Epithelial cell of proximal tubule (primary cell): ENCODE measurements around the gene ZBTB40. TPM values are rescaled to one million over a fixed set of nuclear protein-coding genes. Genes with fewer than 3 reads are reported as not detected.

Source experiments
- DNase-seq: peaks from one replicate; pipeline ENCODE4 v3.0.0-alpha.2; 2011; ENCODE audit warnings: low read depth
- H3K4me3 ChIP-seq: 2 replicates; pipeline ENCODE4 v1.5.1; 2011; ENCODE audit warnings: low read depth, mild to moderate bottlenecking, low read length
- total RNA-seq: library from RNA; depleted of rRNA; stranded (reverse); fragments of >200 nt; gene quantifications from 2 replicates; pipeline ENCODE4 v1.2.3, GENCODE V29; 2015
- TF ChIP-seq, protein P1 (sequence below): conservative IDR thresholded peaks from 2 replicates; pipeline ENCODE4 v1.5.1; 2012; ENCODE audit warnings: low read depth, mild to moderate bottlenecking, low read length

The ZBTB40 gene
- total RNA-seq, 1 donor from 2014 or later, result 6.9 TPM

DNA sequence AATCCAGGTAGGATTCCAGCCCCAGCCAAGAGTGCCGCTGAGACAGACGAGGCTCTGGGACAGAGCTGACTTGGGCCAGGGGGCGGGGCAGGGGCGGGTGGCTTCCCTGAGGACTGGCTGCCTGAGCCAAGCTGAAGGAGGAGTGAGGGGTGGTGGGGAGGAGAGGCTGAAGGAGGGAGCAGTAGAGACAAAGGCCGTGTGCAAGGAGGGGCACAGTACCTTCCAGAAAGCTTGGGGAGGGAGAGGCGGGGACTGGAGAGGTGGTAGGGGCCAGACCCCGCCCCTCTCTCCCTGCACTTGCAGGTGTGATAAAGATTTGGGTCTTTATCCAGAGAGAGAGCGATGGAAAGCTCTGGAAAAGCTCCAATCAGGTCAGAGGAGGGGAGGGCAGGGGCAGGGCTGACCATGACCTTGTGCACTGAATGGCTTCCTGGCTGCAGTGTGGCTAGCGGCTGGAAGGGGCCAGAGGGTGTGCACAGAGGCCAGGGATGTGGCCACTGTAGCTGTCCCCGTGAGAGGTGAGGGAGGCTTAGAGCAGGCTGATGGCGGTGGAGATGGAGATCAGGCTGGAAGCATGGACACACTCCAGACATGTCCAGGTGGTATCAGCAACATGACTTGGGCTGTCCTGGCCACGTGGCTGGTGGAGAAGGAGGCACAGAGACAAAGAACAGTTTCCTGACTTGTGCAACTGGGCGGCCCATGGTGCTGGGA lies 104.9 kb downstream of the ZBTB40 start:
- TF ChIP-seq, protein P1, sequence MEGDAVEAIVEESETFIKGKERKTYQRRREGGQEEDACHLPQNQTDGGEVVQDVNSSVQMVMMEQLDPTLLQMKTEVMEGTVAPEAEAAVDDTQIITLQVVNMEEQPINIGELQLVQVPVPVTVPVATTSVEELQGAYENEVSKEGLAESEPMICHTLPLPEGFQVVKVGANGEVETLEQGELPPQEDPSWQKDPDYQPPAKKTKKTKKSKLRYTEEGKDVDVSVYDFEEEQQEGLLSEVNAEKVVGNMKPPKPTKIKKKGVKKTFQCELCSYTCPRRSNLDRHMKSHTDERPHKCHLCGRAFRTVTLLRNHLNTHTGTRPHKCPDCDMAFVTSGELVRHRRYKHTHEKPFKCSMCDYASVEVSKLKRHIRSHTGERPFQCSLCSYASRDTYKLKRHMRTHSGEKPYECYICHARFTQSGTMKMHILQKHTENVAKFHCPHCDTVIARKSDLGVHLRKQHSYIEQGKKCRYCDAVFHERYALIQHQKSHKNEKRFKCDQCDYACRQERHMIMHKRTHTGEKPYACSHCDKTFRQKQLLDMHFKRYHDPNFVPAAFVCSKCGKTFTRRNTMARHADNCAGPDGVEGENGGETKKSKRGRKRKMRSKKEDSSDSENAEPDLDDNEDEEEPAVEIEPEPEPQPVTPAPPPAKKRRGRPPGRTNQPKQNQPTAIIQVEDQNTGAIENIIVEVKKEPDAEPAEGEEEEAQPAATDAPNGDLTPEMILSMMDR, result no peak
- DNase-seq, result no peak

DNA sequence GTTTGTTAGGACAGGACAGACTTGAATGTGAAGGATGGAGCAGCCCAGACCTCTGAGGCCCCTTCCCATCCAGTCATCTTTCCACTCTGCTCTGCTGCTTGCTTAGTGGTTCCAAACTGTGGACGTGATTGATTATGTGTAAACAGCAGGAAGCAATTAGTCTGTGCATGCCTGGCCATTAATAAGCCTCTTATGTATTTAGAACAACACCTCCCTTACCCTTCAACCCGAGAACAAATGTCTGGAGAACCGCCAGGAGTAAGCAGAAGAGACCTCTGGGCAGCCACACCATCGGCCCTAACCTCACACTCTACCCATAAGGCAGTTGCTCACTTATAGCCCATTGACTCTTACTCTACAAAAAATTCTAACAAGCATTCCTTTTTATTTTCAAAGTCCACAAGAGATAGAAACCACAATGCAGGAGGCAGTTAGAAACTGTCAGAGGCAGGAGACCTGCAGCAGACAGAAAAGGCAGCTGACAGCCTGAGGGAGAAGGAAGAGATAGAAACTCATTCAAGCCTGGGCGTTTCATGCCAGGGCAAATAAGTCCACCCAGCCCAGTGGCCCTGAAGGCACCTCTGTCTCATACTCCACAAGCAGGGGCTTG lies 105.8 kb downstream of the ZBTB40 start:
- H3K4me3 ChIP-seq, result no peak overlapping the region
- no peak for DNase-seq
- TF ChIP-seq, protein P1, result no peak

More for the DNA sequence above, 104.9 kb downstream of the ZBTB40 start:
- H3K4me3 ChIP-seq, result no peak overlapping the region

DNA sequence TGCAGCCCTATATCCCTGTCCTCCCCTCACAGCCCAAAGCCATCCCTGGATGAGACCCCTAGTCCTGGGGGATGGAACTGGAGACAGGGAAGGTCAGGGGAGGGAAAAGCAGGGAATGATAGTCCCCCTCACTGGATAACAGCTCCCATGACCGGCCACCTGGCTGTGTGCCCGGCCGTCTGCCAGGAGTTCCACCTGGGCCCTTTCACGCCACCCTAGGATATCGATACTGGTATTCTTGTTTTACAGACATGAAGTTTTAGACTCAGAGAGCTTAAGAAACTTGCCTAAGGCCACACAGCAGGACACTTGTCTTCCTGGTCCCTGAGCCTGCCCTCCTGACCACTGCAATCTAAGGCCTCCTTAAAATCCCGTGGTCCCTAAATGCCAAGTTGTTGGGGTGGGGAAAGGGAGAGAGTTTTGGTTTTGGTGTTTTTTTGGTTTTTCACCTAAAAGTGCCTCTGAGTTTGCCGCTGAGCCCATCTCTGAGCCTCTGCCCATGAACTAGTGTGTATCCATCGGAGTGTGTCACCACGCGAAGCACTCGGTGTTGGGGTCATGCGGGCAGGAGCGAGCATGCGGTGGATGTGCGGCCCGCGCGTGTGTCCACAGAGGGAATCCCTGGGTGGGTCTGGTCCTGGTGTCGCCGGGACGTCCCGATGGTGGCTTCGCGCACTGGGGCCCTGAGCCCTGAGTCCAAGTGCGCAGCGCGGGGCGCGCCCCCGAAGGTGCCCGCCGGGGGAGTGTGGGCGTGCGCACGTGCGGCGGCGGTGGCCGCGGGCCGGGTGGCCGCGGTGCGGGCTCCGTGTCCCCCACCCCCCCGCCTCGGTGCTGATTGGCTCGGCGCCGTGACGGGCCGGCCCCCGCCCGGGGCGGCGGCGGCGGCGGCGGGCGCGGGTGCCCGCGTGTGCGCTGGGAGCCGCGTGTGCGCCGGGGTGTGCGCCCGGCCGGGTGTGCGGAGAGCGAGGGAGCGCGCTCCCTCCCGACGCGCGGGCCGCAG lies 111.2 kb downstream of the ZBTB40 start, which contains the start of gene EPHA8:
TSS of gene EPHA8 (plus strand) at position 906 of the 1,000 bp plus-strand sequence. CDS start 147 bp downstream, outside the sequence.
- TF ChIP-seq, protein P1, result no peak
- H3K4me3 ChIP-seq, result no peak within 1 kb of the TSS

DNA sequence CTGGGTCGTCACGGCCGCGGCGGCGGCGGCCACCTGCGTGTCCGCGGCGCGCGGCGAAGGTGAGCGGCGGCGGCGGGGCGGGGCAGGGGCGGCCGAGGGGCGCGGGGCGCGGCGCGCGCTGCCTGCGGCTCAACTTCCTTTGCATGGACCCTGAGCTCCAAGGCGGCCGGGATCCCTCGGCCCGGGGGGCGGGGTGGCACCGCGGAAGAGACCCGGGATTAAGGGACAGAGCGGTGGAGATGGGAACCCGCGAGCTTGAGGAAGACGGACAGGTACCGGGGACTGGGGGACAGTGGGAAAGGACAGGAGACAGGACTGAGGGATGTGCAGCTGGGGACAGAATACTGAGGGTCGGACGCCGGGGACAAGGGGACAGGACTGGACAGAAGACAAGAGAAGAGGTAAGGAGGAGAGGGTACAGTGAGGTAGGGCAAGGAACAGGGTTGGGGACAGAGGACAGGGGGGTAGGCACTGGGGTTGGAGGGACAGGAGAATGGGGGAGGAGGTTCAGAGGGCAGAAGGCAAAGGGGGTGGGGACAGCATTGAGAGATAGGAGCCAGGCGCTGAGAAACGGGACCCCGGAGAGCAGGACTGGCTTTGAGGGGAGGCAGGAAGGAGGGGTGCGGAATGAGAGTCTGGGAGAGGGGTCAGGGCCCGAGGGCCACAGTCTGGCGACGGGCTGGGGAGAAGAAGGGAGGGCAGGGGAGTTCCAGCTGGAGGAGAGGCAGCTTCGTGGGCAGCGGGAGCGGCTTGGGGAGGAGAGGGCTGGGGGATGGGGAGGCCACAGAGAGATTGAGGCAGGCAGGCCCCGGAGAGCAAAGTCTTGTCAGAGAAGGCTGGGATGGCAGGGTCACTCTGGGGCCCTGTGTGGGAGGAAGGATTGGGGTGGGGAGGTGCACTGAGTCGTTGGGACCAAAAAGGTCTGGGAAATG lies 112.3 kb downstream of the ZBTB40 start:
- no peak overlapping the region for H3K4me3 ChIP-seq
- DNase-seq, result no peak
- TF ChIP-seq, protein P1, result no peak

More for the DNA sequence above, 111.2 kb downstream of the ZBTB40 start, which contains the start of gene EPHA8:
- no peak for DNase-seq

DNA sequence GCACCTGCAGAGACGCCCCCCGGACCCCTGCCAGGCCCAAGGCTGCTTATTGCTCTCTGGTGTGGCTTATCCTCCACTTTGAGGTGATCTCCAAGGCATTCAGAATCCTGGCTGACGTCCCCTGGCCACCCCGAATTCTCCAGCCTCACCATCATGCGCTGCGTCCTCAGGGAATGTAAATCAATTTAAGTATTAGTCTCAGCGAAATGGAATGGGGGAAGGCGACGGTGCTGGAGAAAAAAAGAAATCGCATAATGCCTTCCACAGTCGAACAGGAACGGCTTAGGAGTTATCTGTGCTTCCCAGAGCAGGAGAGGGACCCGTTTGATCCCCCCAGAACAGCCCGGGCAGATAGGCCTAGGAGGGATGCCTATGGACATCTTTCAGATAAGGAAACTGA lies 114.5 kb downstream of the ZBTB40 start:
- no peak overlapping the region for H3K4me3 ChIP-seq
- TF ChIP-seq, protein P1, result no peak
- no peak for DNase-seq

DNA sequence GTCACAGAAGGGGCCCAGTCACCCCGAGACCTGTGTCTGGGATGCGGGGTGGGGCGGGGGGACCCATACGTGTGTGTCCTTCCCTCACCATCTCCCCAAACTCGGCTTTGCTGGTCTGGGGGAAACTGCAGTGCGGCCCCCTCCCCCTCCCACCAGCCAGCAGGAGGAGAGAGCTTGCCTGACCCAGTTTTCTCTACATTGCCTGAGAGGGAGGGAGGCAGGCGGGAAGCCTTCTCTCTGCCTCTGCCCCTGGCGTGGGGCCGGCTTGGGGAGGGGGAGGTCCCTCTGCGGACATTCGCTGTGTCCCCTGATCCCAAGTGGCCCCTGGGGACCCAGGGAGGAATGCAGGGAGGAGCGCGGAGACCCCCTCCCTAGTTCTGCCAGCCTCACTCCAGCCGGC lies 115.5 kb downstream of the ZBTB40 start:
- TF ChIP-seq, protein P1, result no peak
- no peak overlapping the region for H3K4me3 ChIP-seq

More for the DNA sequence above, 115.5 kb downstream of the ZBTB40 start:
- DNase-seq, result no peak
